IMR-90 (cell line): ENCODE data around the gene RPL36. TPM values are rescaled to one million over a fixed set of nuclear protein-coding genes. Genes with fewer than 3 reads are reported as not detected.

ENCODE experiments used
- ATAC-seq: fragments of 200-7000 bp; cut with Tn5 transposase; 2 replicates; pipeline ENCODE4 v1.9.1; 2020; ENCODE audit warnings: low read depth, mild to moderate bottlenecking, moderate library complexity
- BruUV-seq: library from RNA; stranded (reverse); fragments of 400-500 nt; replicated peaks from 2 replicates; lab custom pipeline; 2021; lab: Mats Ljungman, UMichigan
- CTCF ChIA-PET: fragments of 300-600 bp; formaldehyde crosslinking; extraction: SDS; loops from one replicate; lab custom pipeline; 2021; ENCODE audit warnings: antibody characterized with exemption; lab: Yijun Ruan, JAX
- POLR2A ChIA-PET: fragments of 300-600 bp; sonication (Branson Sonifier 250); formaldehyde crosslinking; loops from one replicate; lab custom pipeline; 2022; ENCODE audit warnings: antibody characterized with exemption; ENCODE audit not compliant: unreplicated experiment; lab: Charles Lee
- DNase-seq: peaks from one replicate; pipeline ENCODE4 v3.0.0; 2013
- H2AFZ ChIP-seq: replicated peaks from 2 replicates; pipeline ENCODE3; 2013; ENCODE audit warnings: low read length, mild to moderate bottlenecking; ENCODE audit not compliant: poor library complexity
- H2AK5ac ChIP-seq: 2 replicates; pipeline ENCODE4 v1.6.1; 2013; ENCODE audit warnings: low read depth, low read length, inconsistent platforms
- H2AK9ac ChIP-seq: replicated peaks from 2 replicates; pipeline ENCODE3; 2013; ENCODE audit warnings: mild to moderate bottlenecking, low read depth, low read length, moderate library complexity; ENCODE audit not compliant: poor library complexity
- H2BK120ac ChIP-seq: 2 replicates; pipeline ENCODE4 v1.6.1; 2013; ENCODE audit warnings: low read depth, low read length, inconsistent platforms
- H2BK15ac ChIP-seq: 3 replicates; pipeline ENCODE4 v1.6.1; 2013; ENCODE audit warnings: low read depth, low read length, inconsistent platforms
- H2BK20ac ChIP-seq: 2 replicates; pipeline ENCODE4 v1.6.1; 2013; ENCODE audit warnings: low read depth, mild to moderate bottlenecking, inconsistent platforms, low read length, moderate library complexity
- H2BK5ac ChIP-seq: 2 replicates; pipeline ENCODE4 v1.6.1; 2013; ENCODE audit warnings: mild to moderate bottlenecking, low read depth, low read length, inconsistent platforms; ENCODE audit not compliant: poor library complexity, severe bottlenecking
- H3K14ac ChIP-seq: replicated peaks from 2 replicates; pipeline ENCODE4 v1.6.1; 2013; ENCODE audit warnings: low read depth, low read length, inconsistent platforms
- H3K18ac ChIP-seq: 2 replicates; pipeline ENCODE4 v1.6.1; 2013; ENCODE audit warnings: low read depth, low read length, control low read depth
- H3K23ac ChIP-seq: 2 replicates; pipeline ENCODE4 v1.6.1; 2013; ENCODE audit warnings: low read depth, low read length, inconsistent platforms
- H3K27ac ChIP-seq: 2 replicates; pipeline ENCODE4 v1.5.1; 2013; ENCODE audit warnings: mild to moderate bottlenecking, control low read depth, low read length; ENCODE audit not compliant: insufficient read depth
- H3K27me3 ChIP-seq: 2 replicates; pipeline ENCODE4 v1.6.1; 2013; ENCODE audit warnings: low read length; ENCODE audit not compliant: control insufficient read depth, insufficient read depth
- H3K36me3 ChIP-seq: 2 replicates; pipeline ENCODE4 v1.6.1; 2013; ENCODE audit warnings: low read length, mixed read lengths; ENCODE audit not compliant: control insufficient read depth, insufficient read depth
- H3K4ac ChIP-seq: 2 replicates; pipeline ENCODE4 v1.6.1; 2013; ENCODE audit warnings: low read depth, low read length, inconsistent platforms
- H3K4me1 ChIP-seq: 2 replicates; pipeline ENCODE4 v1.6.1; 2013; ENCODE audit warnings: low read length, mixed read lengths; ENCODE audit not compliant: control insufficient read depth, insufficient read depth
- H3K4me2 ChIP-seq: 2 replicates; pipeline ENCODE4 v1.6.1; 2013; ENCODE audit warnings: low read depth, mild to moderate bottlenecking, control low read depth, low read length, moderate library complexity
- H3K4me3 ChIP-seq: 2 replicates; pipeline ENCODE4 v1.5.1; 2013; ENCODE audit warnings: low read depth, mild to moderate bottlenecking, control low read depth, low read length, moderate library complexity; ENCODE audit not compliant: insufficient read depth
- H3K56ac ChIP-seq: 2 replicates; pipeline ENCODE4 v1.6.1; 2013; ENCODE audit warnings: low read length, inconsistent platforms; ENCODE audit not compliant: insufficient read depth; ENCODE audit errors: extremely low read depth
- H3K79me1 ChIP-seq, 2 experiments: 2 replicates each; pipeline ENCODE4 v1.6.1; 2013; ENCODE audit warnings: low read length in 2 of 2, inconsistent platforms in 1 of 2, low read depth in 1 of 2
- H3K9ac ChIP-seq: 2 replicates; pipeline ENCODE4 v1.6.1; 2013; ENCODE audit warnings: low read depth, low read length, control low read depth
- H3K9me1 ChIP-seq: 2 replicates; pipeline ENCODE4 v1.6.1; 2013; ENCODE audit warnings: low read length, inconsistent platforms; ENCODE audit not compliant: insufficient read depth
- H3K9me3 ChIP-seq: 2 replicates; pipeline ENCODE4 v1.6.1; 2013; ENCODE audit warnings: low read length; ENCODE audit not compliant: control insufficient read depth, insufficient read depth
- H4K20me1 ChIP-seq: 2 replicates; pipeline ENCODE4 v1.6.1; 2013; ENCODE audit warnings: low read length, inconsistent platforms; ENCODE audit not compliant: insufficient read depth
- H4K5ac ChIP-seq: 2 replicates; pipeline ENCODE4 v1.6.1; 2013; ENCODE audit warnings: mild to moderate bottlenecking, low read depth, low read length, control low read depth
- H4K8ac ChIP-seq, 2 experiments: 2 replicates each; pipeline ENCODE4 v1.6.1; 2013; ENCODE audit warnings: low read depth in 2 of 2, low read length in 2 of 2, control low read depth in 1 of 2, inconsistent platforms in 1 of 2
- H4K91ac ChIP-seq: 2 replicates; pipeline ENCODE4 v1.6.1; 2013; ENCODE audit warnings: low read depth, low read length, inconsistent platforms; ENCODE audit not compliant: insufficient read depth
- BHLHE40 ChIP-seq: fragments of 150-350 bp; IDR thresholded peaks from 2 replicates; pipeline ENCODE4 v1.6.1; 2016; ENCODE audit warnings: mild to moderate bottlenecking, low read depth, low read length
- CEBPB ChIP-seq: IDR thresholded peaks from 2 replicates; pipeline ENCODE4 v1.6.1; 2012; ENCODE audit warnings: low read depth, low read length, improper control_type of control experiment
- CHD1 ChIP-seq: IDR thresholded peaks from 2 replicates; pipeline ENCODE4 v1.6.1; 2012; ENCODE audit warnings: low read depth, low read length, improper control_type of control experiment
- FOS ChIP-seq: fragments of 150-350 bp; IDR thresholded peaks from 2 replicates; pipeline ENCODE4 v1.6.1; 2016; ENCODE audit warnings: low read depth, low read length
- MAFK ChIP-seq: IDR thresholded peaks from 2 replicates; pipeline ENCODE4 v1.6.1; 2012; ENCODE audit warnings: low read depth, low read length, improper control_type of control experiment
- MAZ ChIP-seq: IDR thresholded peaks from 2 replicates; pipeline ENCODE4 v1.6.1; 2012; ENCODE audit warnings: low read depth, mild to moderate bottlenecking, low read length, improper control_type of control experiment, moderate library complexity, borderline replicate concordance
- MXI1 ChIP-seq: IDR thresholded peaks from 2 replicates; pipeline ENCODE4 v1.6.1; 2012; ENCODE audit warnings: low read depth, mild to moderate bottlenecking, low read length, moderate library complexity, borderline replicate concordance
- NFE2L2 ChIP-seq: fragments of 150-350 bp; IDR thresholded peaks from 2 replicates; pipeline ENCODE4 v1.6.1; 2016; ENCODE audit warnings: low read depth, mild to moderate bottlenecking, low read length
- POLR2A ChIP-seq: IDR thresholded peaks from 2 replicates; pipeline ENCODE4 v1.6.1; 2012; ENCODE audit warnings: mild to moderate bottlenecking, low read depth, low read length
- RAD21 ChIP-seq: IDR thresholded peaks from 2 replicates; pipeline ENCODE4 v1.6.1; 2012; ENCODE audit warnings: low read length, improper control_type of control experiment
- RCOR1 ChIP-seq: IDR thresholded peaks from 2 replicates; pipeline ENCODE4 v1.6.1; 2012; ENCODE audit warnings: mild to moderate bottlenecking, low read length, improper control_type of control experiment; ENCODE audit not compliant: insufficient replicate concordance
- RFX5 ChIP-seq: IDR thresholded peaks from 2 replicates; pipeline ENCODE4 v1.8.0; 2012; ENCODE audit warnings: low read depth, mild to moderate bottlenecking, low read length, moderate library complexity
- SMC3 ChIP-seq: fragments of 150-350 bp; IDR thresholded peaks from 2 replicates; pipeline ENCODE4 v1.6.1; 2016; ENCODE audit warnings: low read depth, mild to moderate bottlenecking, antibody characterized with exemption, low read length, moderate library complexity
- WGBS, 2 experiments: methylation state at CpG; one replicate each; pipeline versions ENCODE4 v1.1.5 to v1.1.7; 2013; ENCODE audit warnings: missing lambda C conversion rate in 2 of 2; ENCODE audit not compliant: insufficient read length in 1 of 2; ENCODE audit errors: extremely low coverage in 2 of 2; 5-methylcytosine and 5-hydroxymethylcytosine counted together
- dilution Hi-C: fragments of 300-500 bp; cut with HindIII; formaldehyde crosslinking; loops from one replicate; pipeline ENCODE4 v1.14.3; 2018; ENCODE audit warnings: low sequenced_read_pairs; ENCODE audit not compliant: unreplicated experiment
- in situ Hi-C: fragments of 300-500 bp; cut with MboI; formaldehyde crosslinking; loops from 3 replicates; pipeline ENCODE4 v1.14.3; 2019; ENCODE audit warnings: low sequenced_read_pairs, inconsistent platforms, mixed read lengths
- intact Hi-C: fragments of 100-400 bp; cut with micrococcal nuclease; formaldehyde crosslinking; loops from 2 replicates; pipeline ENCODE4 v1.10.0; 2022
- polyA plus RNA-seq, 3 experiments: library from polyadenylated mRNA; depleted of rRNA; stranded (reverse); fragments of >200 nt; gene quantifications; 2 replicates each; pipeline ENCODE4 v1.2.3, GENCODE V29; 2012; ENCODE audit warnings: low replicate concordance in 1 of 3
- total RNA-seq: library from RNA; depleted of rRNA; stranded (reverse); fragments of >200 nt; gene quantifications from 2 replicates; pipeline ENCODE4 v1.2.3, GENCODE V29; 2012
- TF ChIP-seq, protein P1 (sequence below): fragments of 150-350 bp; IDR thresholded peaks from 2 replicates; pipeline ENCODE4 v1.6.1; 2017; ENCODE audit warnings: mild to moderate bottlenecking, antibody characterized with exemption, low read length, low read depth
- TF ChIP-seq, protein P2 (sequence below): conservative IDR thresholded peaks from 2 replicates; pipeline ENCODE4 v1.5.1; 2012; ENCODE audit warnings: mild to moderate bottlenecking, low read depth, low read length, improper control_type of control experiment
- TF ChIP-seq, protein P3 (sequence below): fragments of 150-350 bp; IDR thresholded peaks from 2 replicates; pipeline ENCODE4 v1.6.1; 2016; ENCODE audit warnings: low read depth, mild to moderate bottlenecking, low read length, moderate library complexity, borderline replicate concordance

The RPL36 gene
- total and polyA plus RNA-seq, 2 of the 4 experiments (the other 2 are of a cell fraction) = 232 to 757 TPM

DNA sequence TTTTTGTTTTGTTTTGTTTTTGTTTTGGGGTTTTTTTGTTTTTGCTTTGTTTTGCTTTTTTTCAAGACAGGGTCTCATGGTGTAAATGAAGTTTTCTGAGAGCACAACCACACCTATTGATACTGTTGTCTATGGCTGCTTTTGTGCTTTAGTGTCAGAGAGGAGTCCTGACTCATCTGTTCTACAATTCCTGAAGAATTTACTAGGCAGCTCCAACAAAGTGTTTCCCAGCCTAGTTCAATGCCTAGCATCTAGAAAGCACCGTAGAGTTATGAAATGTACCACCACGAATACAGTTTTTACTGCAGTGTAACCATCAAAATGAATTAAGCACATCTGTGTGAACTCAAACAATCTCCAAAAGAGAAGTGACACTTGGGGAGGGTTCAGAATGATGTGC, 46.1 kb upstream of the RPL36 start:
- no peak overlapping the region for H3K4me3 ChIP-seq
- in situ Hi-C loops (no loop called here), intact Hi-C loops (no loop called here), dilution Hi-C loops (no loop called here)
- H3K27me3 ChIP-seq = no peaks in the 10 kb centered on the region
- no CpG with 5 or more reads among the region's 2 CpGs for WGBS, 2 experiments
- no peak overlapping the region for H2BK20ac ChIP-seq
- no peak overlapping the region for H2AFZ ChIP-seq
- H3K9ac ChIP-seq = no peak overlapping the region
- H2BK15ac ChIP-seq = no peak overlapping the region
- peaks cover 45% of the 10 kb centered on the region for H3K36me3 ChIP-seq
- H3K23ac ChIP-seq = no peak overlapping the region
- H4K8ac ChIP-seq = no peak overlapping the region
- peaks cover 25% of the 10 kb centered on the region for H3K9me1 ChIP-seq
- H3K4me1 ChIP-seq = no peaks in the 10 kb centered on the region
- H2AK5ac ChIP-seq = no peak overlapping the region
- BruUV-seq = no TSS peak
- no peak overlapping the region for H3K27ac ChIP-seq
- no peak overlapping the region for H2AK9ac ChIP-seq
- H4K91ac ChIP-seq = no peak overlapping the region
- ChIA-PET CTCF (no interaction called here), POLR2A (no interaction called here)
- no peak overlapping the region for H2BK5ac ChIP-seq
- no peak overlapping the region for H3K18ac ChIP-seq
- H3K4me2 ChIP-seq = no peak overlapping the region
- H3K56ac ChIP-seq = no peak overlapping the region
- DNase-seq (peak; percentile 18), ATAC-seq (peak; percentile 78)
- peaks cover 64% of the 10 kb centered on the region for H4K20me1 ChIP-seq
- no peaks in the 10 kb centered on the region for H3K9me3 ChIP-seq
- peaks cover 32 to 74% of the 10 kb centered on the region in 2 experiments for H3K79me1 ChIP-seq
- no peak for TF ChIP-seq FOS
- no peak for TF ChIP-seq POLR2A
- TF ChIP-seq, protein P1, sequence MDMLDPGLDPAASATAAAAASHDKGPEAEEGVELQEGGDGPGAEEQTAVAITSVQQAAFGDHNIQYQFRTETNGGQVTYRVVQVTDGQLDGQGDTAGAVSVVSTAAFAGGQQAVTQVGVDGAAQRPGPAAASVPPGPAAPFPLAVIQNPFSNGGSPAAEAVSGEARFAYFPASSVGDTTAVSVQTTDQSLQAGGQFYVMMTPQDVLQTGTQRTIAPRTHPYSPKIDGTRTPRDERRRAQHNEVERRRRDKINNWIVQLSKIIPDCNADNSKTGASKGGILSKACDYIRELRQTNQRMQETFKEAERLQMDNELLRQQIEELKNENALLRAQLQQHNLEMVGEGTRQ = no peak
- TF ChIP-seq RAD21 = no peak
- no peak for TF ChIP-seq BHLHE40
- TF ChIP-seq MAFK = no peak
- TF ChIP-seq RCOR1 = no peak
- no peak for TF ChIP-seq CHD1
- no peak for TF ChIP-seq CEBPB
- no peak for TF ChIP-seq NFE2L2
- TF ChIP-seq MAZ = no peak
- TF ChIP-seq, protein P2, sequence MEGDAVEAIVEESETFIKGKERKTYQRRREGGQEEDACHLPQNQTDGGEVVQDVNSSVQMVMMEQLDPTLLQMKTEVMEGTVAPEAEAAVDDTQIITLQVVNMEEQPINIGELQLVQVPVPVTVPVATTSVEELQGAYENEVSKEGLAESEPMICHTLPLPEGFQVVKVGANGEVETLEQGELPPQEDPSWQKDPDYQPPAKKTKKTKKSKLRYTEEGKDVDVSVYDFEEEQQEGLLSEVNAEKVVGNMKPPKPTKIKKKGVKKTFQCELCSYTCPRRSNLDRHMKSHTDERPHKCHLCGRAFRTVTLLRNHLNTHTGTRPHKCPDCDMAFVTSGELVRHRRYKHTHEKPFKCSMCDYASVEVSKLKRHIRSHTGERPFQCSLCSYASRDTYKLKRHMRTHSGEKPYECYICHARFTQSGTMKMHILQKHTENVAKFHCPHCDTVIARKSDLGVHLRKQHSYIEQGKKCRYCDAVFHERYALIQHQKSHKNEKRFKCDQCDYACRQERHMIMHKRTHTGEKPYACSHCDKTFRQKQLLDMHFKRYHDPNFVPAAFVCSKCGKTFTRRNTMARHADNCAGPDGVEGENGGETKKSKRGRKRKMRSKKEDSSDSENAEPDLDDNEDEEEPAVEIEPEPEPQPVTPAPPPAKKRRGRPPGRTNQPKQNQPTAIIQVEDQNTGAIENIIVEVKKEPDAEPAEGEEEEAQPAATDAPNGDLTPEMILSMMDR = no peak
- TF ChIP-seq SMC3 = no peak
- no peak for TF ChIP-seq RFX5
- TF ChIP-seq, protein P3, sequence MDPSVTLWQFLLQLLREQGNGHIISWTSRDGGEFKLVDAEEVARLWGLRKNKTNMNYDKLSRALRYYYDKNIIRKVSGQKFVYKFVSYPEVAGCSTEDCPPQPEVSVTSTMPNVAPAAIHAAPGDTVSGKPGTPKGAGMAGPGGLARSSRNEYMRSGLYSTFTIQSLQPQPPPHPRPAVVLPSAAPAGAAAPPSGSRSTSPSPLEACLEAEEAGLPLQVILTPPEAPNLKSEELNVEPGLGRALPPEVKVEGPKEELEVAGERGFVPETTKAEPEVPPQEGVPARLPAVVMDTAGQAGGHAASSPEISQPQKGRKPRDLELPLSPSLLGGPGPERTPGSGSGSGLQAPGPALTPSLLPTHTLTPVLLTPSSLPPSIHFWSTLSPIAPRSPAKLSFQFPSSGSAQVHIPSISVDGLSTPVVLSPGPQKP = no peak
- no peak for TF ChIP-seq MXI1
- H3K14ac ChIP-seq = no peak overlapping the region
- no peak overlapping the region for H4K5ac ChIP-seq
- no peak overlapping the region for H2BK120ac ChIP-seq
- no peak overlapping the region for H3K4ac ChIP-seq
